H9 (cell line): ENCODE measurements around the gene CLCN2. TPM values are rescaled to one million over a fixed set of nuclear protein-coding genes. Genes with fewer than 3 reads are reported as not detected.

Experiments
- DNase-seq: peaks from one replicate; pipeline ENCODE4 v3.0.0-alpha.2; 2017
- H2AFZ ChIP-seq: one replicate; pipeline ENCODE4 v1.6.1; 2013; ENCODE audit warnings: mild to moderate bottlenecking, low read length, control low read depth, moderate library complexity
- H2AK5ac ChIP-seq: 2 replicates; pipeline ENCODE4 v1.6.1; 2013; ENCODE audit warnings: low read length, control low read depth, mixed read lengths; ENCODE audit not compliant: insufficient read length
- H2BK120ac ChIP-seq: one replicate; pipeline ENCODE4 v1.6.1; 2013; ENCODE audit warnings: low read depth, mild to moderate bottlenecking, low read length, control low read depth, inconsistent platforms; ENCODE audit not compliant: poor library complexity, severe bottlenecking
- H2BK12ac ChIP-seq: 2 replicates; pipeline ENCODE4 v1.6.1; 2013; ENCODE audit warnings: low read length, control low read depth, mixed read lengths, low read depth; ENCODE audit not compliant: insufficient read length
- H2BK15ac ChIP-seq: 2 replicates; pipeline ENCODE4 v1.6.1; 2013; ENCODE audit warnings: low read depth, low read length, control low read depth
- H2BK20ac ChIP-seq: one replicate; pipeline ENCODE4 v1.6.1; 2013; ENCODE audit warnings: low read depth, mild to moderate bottlenecking, low read length, control low read depth, inconsistent platforms; ENCODE audit not compliant: poor library complexity, severe bottlenecking
- H2BK5ac ChIP-seq: 2 replicates; pipeline ENCODE4 v1.6.1; 2013; ENCODE audit warnings: low read length, control low read depth, mixed read lengths; ENCODE audit not compliant: insufficient read length
- H3K14ac ChIP-seq: 2 replicates; pipeline ENCODE4 v1.6.1; 2013; ENCODE audit warnings: low read length, control low read depth; ENCODE audit not compliant: insufficient read depth
- H3K18ac ChIP-seq: 2 replicates; pipeline ENCODE4 v1.6.1; 2013; ENCODE audit warnings: low read depth, mild to moderate bottlenecking, mixed read lengths, low read length, control low read depth; ENCODE audit not compliant: insufficient read length
- H3K23ac ChIP-seq: 2 replicates; pipeline ENCODE4 v1.6.1; 2013; ENCODE audit warnings: low read length, control low read depth, mixed read lengths, low read depth; ENCODE audit not compliant: insufficient read length
- H3K23me2 ChIP-seq: 2 replicates; pipeline ENCODE4 v1.6.1; 2013; ENCODE audit warnings: low read depth, mild to moderate bottlenecking, mixed read lengths, low read length, control low read depth; ENCODE audit not compliant: insufficient read length, poor library complexity, severe bottlenecking
- H3K27ac ChIP-seq: 2 replicates; pipeline ENCODE4 v1.5.1; 2013; ENCODE audit warnings: low read length, control low read depth, mixed read lengths, low read depth; ENCODE audit not compliant: insufficient read length
- H3K27me3 ChIP-seq: 2 replicates; pipeline ENCODE4 v1.6.1; 2013; ENCODE audit warnings: low read length, control low read depth, inconsistent platforms; ENCODE audit not compliant: insufficient read depth
- H3K4ac ChIP-seq: 2 replicates; pipeline ENCODE4 v1.6.1; 2013; ENCODE audit warnings: low read depth, mild to moderate bottlenecking, control low read depth, inconsistent platforms, low read length, moderate library complexity
- H3K4me1 ChIP-seq: 2 replicates; pipeline ENCODE4 v1.6.1; 2013; ENCODE audit warnings: low read length, control low read depth, inconsistent platforms; ENCODE audit not compliant: insufficient read depth
- H3K4me2 ChIP-seq: 2 replicates; pipeline ENCODE4 v1.6.1; 2013; ENCODE audit warnings: low read length, control low read depth, mixed read lengths; ENCODE audit not compliant: insufficient read length, insufficient read depth
- H3K56ac ChIP-seq: 2 replicates; pipeline ENCODE4 v1.6.1; 2013; ENCODE audit warnings: low read depth, mild to moderate bottlenecking, mixed read lengths, low read length, control low read depth; ENCODE audit not compliant: insufficient read length
- H3K79me1 ChIP-seq: 2 replicates; pipeline ENCODE4 v1.6.1; 2013; ENCODE audit warnings: low read depth, mild to moderate bottlenecking, moderate library complexity, low read length, control low read depth, inconsistent platforms; ENCODE audit not compliant: insufficient read depth, poor library complexity, severe bottlenecking
- H3K79me2 ChIP-seq: 2 replicates; pipeline ENCODE4 v1.6.1; 2013; ENCODE audit warnings: low read length, control low read depth, inconsistent platforms; ENCODE audit not compliant: insufficient read depth
- H3K9ac ChIP-seq: 2 replicates; pipeline ENCODE4 v1.6.1; 2013; ENCODE audit warnings: low read length, control low read depth, mixed read lengths; ENCODE audit not compliant: insufficient read length; ENCODE audit errors: extremely low read depth
- H3K9me3 ChIP-seq: one replicate; pipeline ENCODE4 v1.6.1; 2013; ENCODE audit warnings: low read depth, low read length, inconsistent platforms; ENCODE audit not compliant: control insufficient read depth
- H3T11ph ChIP-seq: one replicate; pipeline ENCODE4 v1.6.1; 2013; ENCODE audit warnings: mild to moderate bottlenecking, low read length, control low read depth, inconsistent platforms
- H4K20me1 ChIP-seq: one replicate; pipeline ENCODE4 v1.6.1; 2013; ENCODE audit not compliant: control insufficient read depth, insufficient read length, insufficient read depth
- H4K5ac ChIP-seq: 2 replicates; pipeline ENCODE4 v1.6.1; 2013; ENCODE audit warnings: low read depth, mild to moderate bottlenecking, mixed read lengths, low read length, control low read depth; ENCODE audit not compliant: insufficient read length
- H4K8ac ChIP-seq: replicated peaks from 2 replicates; pipeline ENCODE4 v1.6.1; 2013; ENCODE audit warnings: low read length, control low read depth, mixed read lengths, low read depth; ENCODE audit not compliant: insufficient read length
- H4K91ac ChIP-seq: 2 replicates; pipeline ENCODE4 v1.6.1; 2013; ENCODE audit warnings: low read depth, mild to moderate bottlenecking, moderate library complexity, mixed read lengths, low read length, control low read depth; ENCODE audit not compliant: insufficient read length
- H3K27ac Mint-ChIP-seq, 3 experiments: 2 replicates in 2 of 3; 3 replicates in 1 of 3; pipeline ENCODE4 v1.8.0; 2020 to 2021; ENCODE audit warnings: mixed read lengths in 3 of 3, mild to moderate bottlenecking in 1 of 3, moderate library complexity in 1 of 3
- H3K27me3 Mint-ChIP-seq: 2 replicates; pipeline ENCODE4 v1.8.0; 2021; ENCODE audit warnings: low read depth, mild to moderate bottlenecking, moderate library complexity, mixed read lengths
- H3K36me3 Mint-ChIP-seq, 3 experiments: 2 replicates in 2 of 3; 3 replicates in 1 of 3; pipeline ENCODE4 v1.8.0; 2020 to 2021; ENCODE audit warnings: low read depth in 3 of 3, mixed read lengths in 3 of 3; ENCODE audit not compliant: insufficient read depth in 1 of 3
- H3K4me1 Mint-ChIP-seq, 2 experiments: 2 replicates each; pipeline ENCODE4 v1.8.0; 2020; ENCODE audit warnings: mixed read lengths in 2 of 2
- H3K4me3 Mint-ChIP-seq, 2 experiments: 2 replicates in 1 of 2; 3 replicates in 1 of 2; pipeline ENCODE4 v1.8.0; 2020 to 2021; ENCODE audit warnings: mild to moderate bottlenecking in 2 of 2, mixed read lengths in 2 of 2, moderate library complexity in 1 of 2
- H3K9me3 Mint-ChIP-seq, 2 experiments: 2 replicates in 1 of 2; 3 replicates in 1 of 2; pipeline ENCODE4 v1.8.0; 2020; ENCODE audit warnings: mild to moderate bottlenecking in 2 of 2, mixed read lengths in 2 of 2, moderate library complexity in 1 of 2
- CTCF ChIP-seq: fragments of 200-600 bp; sonication (generic); conservative IDR thresholded peaks from 3 replicates; pipeline ENCODE4 v1.8.0; 2021; ENCODE audit warnings: antibody characterized with exemption, mild to moderate bottlenecking
- WGBS: extraction: QIAGEN DNeasy Blood & Tissue Kit; methylation state at CpG from one replicate; pipeline ENCODE4 v1.1.7; 2013; ENCODE audit warnings: missing lambda C conversion rate, low lambda C conversion rate, mixed read lengths; ENCODE audit not compliant: insufficient read length; ENCODE audit errors: extremely low coverage; 5-methylcytosine and 5-hydroxymethylcytosine counted together
- total RNA-seq: library from RNA; stranded (reverse); gene quantifications from 2 replicates; pipeline ENCODE4 v1.2.1, GENCODE V29; 2021

Gene CLCN2
- total RNA-seq, 1 experiment from 2014 or later = 17.2 TPM

- Mint-ChIP-seq H3K9me3 (peaks cover 0 to 3% of the 10 kb centered on the region in 2 experiments; a peak in 3 of 5 replicates), H3K4me1 (peaks cover 38 to 39% of the 10 kb centered on the region in 2 experiments), H3K4me3 (peak overlapping the region in 1 of 2 experiments; percentile 29; a peak in 2 of 5 replicates), H3K27me3 (peaks cover 91% of the 10 kb centered on the region), H3K27ac (no peak overlapping the region), H3K36me3 (no peaks in the 10 kb centered on the region)
- Histone ChIP-seq H4K5ac (no peak overlapping the region), H3K9me3 (no peaks in the 10 kb centered on the region), H3K79me2 (no peaks in the 10 kb centered on the region), H4K91ac (no peak overlapping the region), H3K4me1 (peaks cover 9% of the 10 kb centered on the region; the same call in 1 of the 2 replicates), H2BK15ac (no peak overlapping the region), H3T11ph (no peak overlapping the region), H2AFZ (no peak overlapping the region), H2BK5ac (no peak overlapping the region), H3K56ac (no peak overlapping the region), H2BK20ac (no peak overlapping the region), H3K14ac (no peak overlapping the region), H2BK12ac (no peak overlapping the region), H4K20me1 (peaks cover 2% of the 10 kb centered on the region), H3K9ac (no peak overlapping the region), H3K23me2 (peaks cover 9% of the 10 kb centered on the region), H3K4me2 (peak overlapping the region; percentile 80), H2AK5ac (no peak overlapping the region), H3K27ac (no peak overlapping the region), H3K23ac (no peak overlapping the region), H3K18ac (no peak overlapping the region), H4K8ac (no peak overlapping the region), H3K27me3 (peaks cover 33% of the 10 kb centered on the region), H3K4ac (no peak overlapping the region), H3K79me1 (no peaks in the 10 kb centered on the region), H2BK120ac (no peak overlapping the region)
- no peak for TF ChIP-seq CTCF
- DNase-seq = peak; percentile 71
- WGBS = no CpG with 5 or more reads among the region's 62 CpGs
Observed at GRCh38 chr3:184380185-184380626, 18.8 kb upstream of the CLCN2 start.
